ENCODE data around the gene ZBTB44. TPM values are rescaled to one million over a fixed set of nuclear protein-coding genes. Genes with fewer than 3 reads are reported as not detected.

Gene ZBTB44
- total RNA-seq, 1 experiment from 2014 or later: 62.8 TPM

- Histone ChIP-seq H3K9ac (ENCODE audit: low read length) (no peak overlapping the region), H3K27me3 (ENCODE audit: low read length) (no peaks in the 10 kb centered on the region), H3K9me3 (ENCODE audit: low read length) (no peaks in the 10 kb centered on the region), H3K36me3 (ENCODE audit: insufficient read depth, low read length) (no peaks in the 10 kb centered on the region), H3K4me1 (ENCODE audit: low read length) (no peaks in the 10 kb centered on the region), H2AFZ (ENCODE audit: low read length) (no peak overlapping the region), H3K27ac (ENCODE audit: low read length) (no peak overlapping the region), H3K79me2 (ENCODE audit: low read length) (no peaks in the 10 kb centered on the region), H4K20me1 (ENCODE audit: insufficient read depth, low read depth, low read length) (no peaks in the 10 kb centered on the region), H3K4me2 (ENCODE audit: low read depth, low read length, poor library complexity, severe bottlenecking) (no peak overlapping the region), H3K4me3 (ENCODE audit: low read length) (no peak overlapping the region), H3K9me2 (replicated peaks; ENCODE audit: insufficient read depth, low read length) (no peaks in the 10 kb centered on the region)
- peak; percentile 78 for DNase-seq
These were observed 101.4 kb downstream of the ZBTB44 start for GRCh38 chr11:130213143-130213978.

GRCh38 chr11:130212431-130212961 is 102.2 kb downstream of the ZBTB44 start:
- no peaks in the 10 kb centered on the region for H3K27me3 ChIP-seq (ENCODE audit: low read length)
- no peak overlapping the region for H3K9ac ChIP-seq (ENCODE audit: low read length)
- H2AFZ ChIP-seq (ENCODE audit: low read length): no peak overlapping the region
- no peaks in the 10 kb centered on the region for H3K9me2 ChIP-seq (replicated peaks; ENCODE audit: insufficient read depth, low read length)
- no peaks in the 10 kb centered on the region for H3K9me3 ChIP-seq (ENCODE audit: low read length)
- no peak for DNase-seq
- no peak overlapping the region for H3K27ac ChIP-seq (ENCODE audit: low read length)
- no peaks in the 10 kb centered on the region for H4K20me1 ChIP-seq (ENCODE audit: insufficient read depth, low read depth, low read length)
- H3K4me3 ChIP-seq (ENCODE audit: low read length): no peak overlapping the region
- H3K79me2 ChIP-seq (ENCODE audit: low read length): no peaks in the 10 kb centered on the region
- H3K4me1 ChIP-seq (ENCODE audit: low read length): no peaks in the 10 kb centered on the region
- H3K4me2 ChIP-seq (ENCODE audit: low read depth, low read length, poor library complexity, severe bottlenecking): no peak overlapping the region
- H3K36me3 ChIP-seq (ENCODE audit: insufficient read depth, low read length): no peaks in the 10 kb centered on the region

GRCh38 chr11:130211781-130212401 is 102.8 kb downstream of the ZBTB44 start:
- no peak for DNase-seq
- no peaks in the 10 kb centered on the region for H3K36me3 ChIP-seq (ENCODE audit: insufficient read depth, low read length)
- H3K9ac ChIP-seq (ENCODE audit: low read length): no peak overlapping the region
- H3K9me3 ChIP-seq (ENCODE audit: low read length): no peaks in the 10 kb centered on the region
- H4K20me1 ChIP-seq (ENCODE audit: insufficient read depth, low read depth, low read length): no peaks in the 10 kb centered on the region
- no peaks in the 10 kb centered on the region for H3K27me3 ChIP-seq (ENCODE audit: low read length)
- H3K4me3 ChIP-seq (ENCODE audit: low read length): no peak overlapping the region
- no peak overlapping the region for H3K27ac ChIP-seq (ENCODE audit: low read length)
- no peak overlapping the region for H2AFZ ChIP-seq (ENCODE audit: low read length)
- H3K9me2 ChIP-seq (replicated peaks; ENCODE audit: insufficient read depth, low read length): no peaks in the 10 kb centered on the region
- no peaks in the 10 kb centered on the region for H3K79me2 ChIP-seq (ENCODE audit: low read length)
- no peaks in the 10 kb centered on the region for H3K4me1 ChIP-seq (ENCODE audit: low read length)
- H3K4me2 ChIP-seq (ENCODE audit: low read depth, low read length, poor library complexity, severe bottlenecking): no peak overlapping the region

GRCh38 chr11:130211144-130211543 is 103.6 kb downstream of the ZBTB44 start:
- H3K4me2 ChIP-seq (ENCODE audit: low read depth, low read length, poor library complexity, severe bottlenecking): no peak overlapping the region
- H3K79me2 ChIP-seq (ENCODE audit: low read length): no peaks in the 10 kb centered on the region
- no peaks in the 10 kb centered on the region for H3K27me3 ChIP-seq (ENCODE audit: low read length)
- DNase-seq: no peak
- H4K20me1 ChIP-seq (ENCODE audit: insufficient read depth, low read depth, low read length): no peaks in the 10 kb centered on the region
- no peaks in the 10 kb centered on the region for H3K36me3 ChIP-seq (ENCODE audit: insufficient read depth, low read length)
- no peak overlapping the region for H2AFZ ChIP-seq (ENCODE audit: low read length)
- no peaks in the 10 kb centered on the region for H3K9me3 ChIP-seq (ENCODE audit: low read length)
- no peaks in the 10 kb centered on the region for H3K4me1 ChIP-seq (ENCODE audit: low read length)
- no peak overlapping the region for H3K9ac ChIP-seq (ENCODE audit: low read length)
- no peak overlapping the region for H3K27ac ChIP-seq (ENCODE audit: low read length)
- no peaks in the 10 kb centered on the region for H3K9me2 ChIP-seq (replicated peaks; ENCODE audit: insufficient read depth, low read length)
- no peak overlapping the region for H3K4me3 ChIP-seq (ENCODE audit: low read length)

- Histone ChIP-seq H3K79me2 (ENCODE audit: low read length) (no peaks in the 10 kb centered on the region), H3K27me3 (ENCODE audit: low read length) (no peaks in the 10 kb centered on the region), H3K36me3 (ENCODE audit: insufficient read depth, low read length) (no peaks in the 10 kb centered on the region), H3K4me3 (ENCODE audit: low read length) (no peak overlapping the region), H3K27ac (ENCODE audit: low read length) (no peak overlapping the region), H3K9me3 (ENCODE audit: low read length) (no peaks in the 10 kb centered on the region), H2AFZ (ENCODE audit: low read length) (no peak overlapping the region), H3K9ac (ENCODE audit: low read length) (no peak overlapping the region), H3K9me2 (replicated peaks; ENCODE audit: insufficient read depth, low read length) (no peaks in the 10 kb centered on the region), H3K4me2 (ENCODE audit: low read depth, low read length, poor library complexity, severe bottlenecking) (no peak overlapping the region), H4K20me1 (ENCODE audit: insufficient read depth, low read depth, low read length) (no peaks in the 10 kb centered on the region), H3K4me1 (ENCODE audit: low read length) (no peaks in the 10 kb centered on the region)
- DNase-seq: no peak
These were observed 104.5 kb downstream of the ZBTB44 start for GRCh38 chr11:130209954-130210854.

GRCh38 chr11:130209128-130209932 is 105.4 kb downstream of the ZBTB44 start:
- Histone ChIP-seq H3K9me2 (replicated peaks; ENCODE audit: insufficient read depth, low read length) (no peaks in the 10 kb centered on the region), H3K27ac (ENCODE audit: low read length) (no peak overlapping the region), H3K9me3 (ENCODE audit: low read length) (no peaks in the 10 kb centered on the region), H3K4me3 (ENCODE audit: low read length) (no peak overlapping the region), H3K9ac (ENCODE audit: low read length) (no peak overlapping the region), H2AFZ (ENCODE audit: low read length) (no peak overlapping the region), H3K4me1 (ENCODE audit: low read length) (no peaks in the 10 kb centered on the region), H4K20me1 (ENCODE audit: insufficient read depth, low read depth, low read length) (no peaks in the 10 kb centered on the region), H3K27me3 (ENCODE audit: low read length) (no peaks in the 10 kb centered on the region), H3K4me2 (ENCODE audit: low read depth, low read length, poor library complexity, severe bottlenecking) (no peak overlapping the region), H3K36me3 (ENCODE audit: insufficient read depth, low read length) (no peaks in the 10 kb centered on the region), H3K79me2 (ENCODE audit: low read length) (no peaks in the 10 kb centered on the region)
- no peak for DNase-seq

GRCh38 chr11:130208241-130209127 is 106.2 kb downstream of the ZBTB44 start:
- Histone ChIP-seq H3K27me3 (ENCODE audit: low read length) (no peaks in the 10 kb centered on the region), H3K79me2 (ENCODE audit: low read length) (no peaks in the 10 kb centered on the region), H3K36me3 (ENCODE audit: insufficient read depth, low read length) (no peaks in the 10 kb centered on the region), H3K4me3 (ENCODE audit: low read length) (no peak overlapping the region), H3K27ac (ENCODE audit: low read length) (no peak overlapping the region), H3K4me2 (ENCODE audit: low read depth, low read length, poor library complexity, severe bottlenecking) (no peak overlapping the region), H4K20me1 (ENCODE audit: insufficient read depth, low read depth, low read length) (no peaks in the 10 kb centered on the region), H3K9me3 (ENCODE audit: low read length) (no peaks in the 10 kb centered on the region), H3K4me1 (ENCODE audit: low read length) (no peaks in the 10 kb centered on the region), H2AFZ (ENCODE audit: low read length) (no peak overlapping the region), H3K9me2 (replicated peaks; ENCODE audit: insufficient read depth, low read length) (no peaks in the 10 kb centered on the region), H3K9ac (ENCODE audit: low read length) (no peak overlapping the region)
- no peak for DNase-seq

Data from Karpas-422 (cell line).